OCI-M1 (cell line): ENCODE results near the gene FGFR2.

ENCODE experiments used
- DNase-seq: peaks from one replicate; lab custom pipeline; 2025; lab: John Stamatoyannopoulos, UW

FGFR2 gene

DNA sequence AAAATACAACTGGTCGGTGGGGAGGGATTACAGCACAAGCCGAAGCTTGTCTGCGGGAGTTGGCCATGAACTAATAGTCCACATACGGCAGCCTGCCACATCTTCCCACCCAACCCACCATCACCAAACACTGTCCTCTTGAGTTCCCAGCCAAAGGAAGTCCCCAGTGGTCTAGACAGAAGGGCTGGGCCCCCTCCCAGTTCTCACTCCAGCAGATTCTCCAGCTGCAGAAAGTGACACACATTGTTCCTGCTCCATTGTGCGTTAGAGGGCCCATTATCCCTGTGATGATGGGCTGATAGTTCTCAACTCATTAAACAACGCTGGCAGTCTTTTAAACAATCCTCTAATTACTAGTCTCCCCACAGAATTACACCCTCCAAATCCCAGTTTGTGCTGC is 148.0 kb downstream of the FGFR2 start:
- DNase-seq: no peak

DNA sequence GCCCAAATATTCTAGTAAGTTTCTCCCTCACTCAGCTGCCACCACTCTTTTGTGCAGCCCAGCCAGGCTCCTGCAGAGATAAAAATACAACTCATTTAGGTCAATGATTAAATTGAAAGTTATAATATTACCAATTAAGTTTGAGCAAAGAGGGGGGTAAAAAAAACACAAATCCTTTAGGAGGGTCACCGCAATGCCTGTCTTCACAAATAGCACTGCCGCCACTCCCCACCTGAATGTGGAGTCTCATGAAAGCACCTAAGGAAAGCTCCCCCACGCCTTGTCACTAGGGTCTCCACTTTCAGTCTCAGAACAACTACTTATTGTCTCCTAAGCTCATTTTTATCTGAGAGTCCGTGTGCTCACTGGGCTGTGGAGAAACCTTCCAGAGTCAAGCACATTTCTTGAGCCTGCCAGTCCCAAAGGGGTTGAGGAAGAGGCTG is 148.7 kb downstream of the FGFR2 start:
- DNase-seq: no peak

DNA sequence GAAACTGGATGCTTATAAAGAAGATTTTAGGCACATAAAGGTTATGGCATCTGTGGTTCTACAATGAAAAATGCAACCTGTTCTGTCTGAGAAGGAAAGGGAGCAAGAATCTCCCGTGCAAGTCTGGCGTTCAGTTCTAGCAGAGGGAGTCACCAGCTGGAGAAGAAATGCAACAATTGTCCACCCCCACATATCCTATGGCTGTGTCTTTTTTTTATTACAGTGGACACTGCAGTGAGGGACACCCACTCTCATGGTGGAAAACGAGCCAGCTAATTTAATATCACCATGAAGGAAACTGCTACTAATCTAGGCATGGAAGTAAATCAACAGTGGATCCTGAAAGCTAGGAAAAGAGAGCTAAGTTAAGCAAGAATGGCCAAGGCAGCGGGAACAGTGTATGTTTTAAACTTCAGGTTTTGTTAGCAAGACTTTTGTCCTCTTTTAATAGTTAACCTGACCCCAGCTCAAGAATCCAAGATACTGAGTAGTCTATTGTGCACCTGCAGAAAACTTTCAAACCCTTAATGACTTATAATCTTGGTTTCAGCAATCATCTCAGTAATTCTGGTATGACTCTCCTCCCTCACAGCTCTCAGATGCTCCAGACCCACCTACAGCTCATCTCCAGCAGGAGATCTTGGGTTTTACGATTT is 149.3 kb downstream of the FGFR2 start:
- DNase-seq: no peak

DNA sequence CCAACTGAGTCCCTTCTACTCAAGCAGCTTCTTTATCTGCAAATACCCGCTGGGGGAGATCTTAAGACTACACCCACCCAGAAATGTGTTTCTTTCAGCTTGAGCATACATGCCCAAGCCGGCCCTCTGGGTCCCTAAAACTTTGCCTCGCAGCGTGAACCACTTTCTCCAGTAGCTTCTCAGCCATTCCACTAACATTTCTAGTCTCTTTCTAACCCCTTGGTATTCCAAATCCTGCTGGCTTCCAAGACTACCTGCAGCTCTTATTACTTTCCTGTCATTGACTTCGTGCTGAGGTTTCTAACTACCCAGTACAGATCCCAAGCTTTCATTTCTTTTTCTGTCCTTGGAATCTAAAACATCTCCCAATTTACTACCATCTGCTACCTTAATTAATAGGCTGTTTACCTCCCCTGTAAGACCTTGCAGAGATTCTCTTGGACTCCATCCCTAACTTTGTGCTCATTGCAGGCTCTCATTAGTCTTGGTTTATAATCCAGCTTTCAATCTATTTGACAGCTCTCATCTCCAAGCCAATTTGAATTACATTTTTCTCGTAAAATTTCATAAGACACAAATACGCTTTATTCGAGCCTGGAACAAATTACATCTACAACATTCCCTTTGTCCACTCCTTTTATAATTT is 153.6 kb downstream of the FGFR2 start:
- no peak for DNase-seq

DNA sequence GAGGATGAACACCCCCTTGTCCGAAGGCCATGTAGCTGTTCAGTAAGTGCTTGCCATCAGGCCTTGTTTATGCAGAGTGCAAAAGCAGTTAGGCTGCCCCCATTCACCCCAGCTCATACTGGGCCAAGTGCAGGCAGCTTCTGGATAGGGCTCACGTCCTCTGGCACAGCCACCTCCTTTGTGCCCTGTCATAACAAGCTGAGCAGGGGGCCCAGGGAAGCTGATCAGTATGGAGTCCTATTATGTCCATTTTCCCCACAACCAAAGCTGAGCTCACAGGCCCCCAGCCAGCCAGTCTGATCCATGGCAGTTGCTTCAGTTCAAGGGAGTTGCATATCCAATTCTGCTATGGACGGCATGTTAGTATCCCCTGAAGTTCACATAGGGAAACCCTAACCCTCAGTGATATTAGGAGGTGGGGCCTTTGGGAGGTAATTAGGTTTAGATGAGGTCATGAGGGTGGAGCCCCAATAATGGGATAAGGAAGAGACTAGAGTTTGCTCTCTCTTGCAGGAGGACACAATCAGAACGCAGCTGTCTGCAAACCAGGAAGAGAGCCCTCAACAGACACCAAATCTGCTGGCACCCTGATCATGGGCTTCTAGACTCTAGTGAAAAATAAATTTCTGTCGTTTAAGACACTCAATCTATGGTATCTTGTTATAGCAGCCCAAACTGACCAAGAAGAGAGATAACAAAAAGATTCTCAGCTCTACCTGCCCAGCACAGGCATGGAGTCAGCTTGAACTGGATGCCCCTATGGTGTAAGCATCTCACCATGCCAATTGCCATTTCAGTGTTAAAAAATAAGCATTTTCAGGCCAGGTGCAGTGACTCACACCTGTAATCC is 155.9 kb downstream of the FGFR2 start:
- no peak for DNase-seq

DNA sequence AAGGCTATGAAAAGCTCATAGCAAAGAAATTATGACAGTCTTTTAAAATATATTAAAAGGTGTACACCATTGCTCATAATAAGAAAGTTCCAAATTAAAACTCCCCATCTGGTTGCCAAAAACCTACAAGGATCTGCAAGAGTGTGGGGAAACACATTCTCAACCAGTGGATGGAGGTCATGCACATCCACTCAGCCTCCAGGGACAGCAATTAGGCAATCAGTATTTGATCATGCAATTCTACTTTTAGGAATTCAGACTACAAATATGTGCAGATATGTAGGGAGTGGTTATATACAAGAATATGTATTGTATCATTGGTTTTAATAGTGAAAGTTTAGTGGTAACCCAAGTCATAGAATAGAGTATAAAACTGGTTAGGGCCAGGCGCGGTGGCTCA is 157.8 kb downstream of the FGFR2 start:
- DNase-seq: no peak

DNA sequence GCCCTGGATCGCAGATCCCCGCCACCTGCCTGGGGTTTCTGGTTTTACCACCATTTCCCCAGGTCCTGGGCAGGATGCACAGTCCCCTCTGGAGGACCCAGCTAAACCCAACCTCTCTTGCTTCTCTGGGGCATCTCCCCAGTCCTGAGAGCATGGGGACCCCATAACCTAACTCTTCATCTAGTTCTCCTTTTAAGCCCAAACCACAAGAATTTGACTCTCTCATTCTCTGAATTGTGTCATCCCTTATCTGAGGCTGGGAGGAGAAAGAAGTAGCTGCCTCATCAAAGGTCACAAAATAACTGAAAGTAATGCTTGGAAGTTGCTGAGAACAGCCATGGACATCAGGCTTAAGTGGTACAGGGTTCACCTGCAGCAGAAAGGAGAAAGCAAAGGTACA is 159.9 kb downstream of the FGFR2 start:
- DNase-seq: peak; percentile 57

DNA sequence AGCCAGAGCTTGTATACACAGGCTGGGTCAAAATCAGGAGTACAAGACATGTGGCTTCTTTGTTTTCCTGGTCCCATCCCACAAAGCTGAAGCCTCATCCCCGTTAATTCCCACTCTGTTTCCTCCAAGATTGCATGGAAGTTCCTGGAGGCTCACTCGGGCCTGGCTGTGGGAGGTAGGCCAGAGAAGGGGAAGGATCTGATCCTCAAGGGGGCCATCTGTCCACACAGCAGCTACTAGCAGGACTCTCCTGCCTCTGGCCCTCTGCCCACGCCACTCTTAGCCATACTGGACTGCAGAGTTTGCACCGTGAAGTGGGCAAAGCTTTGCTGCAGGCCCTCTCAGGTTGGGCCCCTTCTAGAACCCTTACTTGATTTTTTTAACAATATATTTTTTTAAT is 160.6 kb downstream of the FGFR2 start:
- DNase-seq: peak; percentile 5

DNA sequence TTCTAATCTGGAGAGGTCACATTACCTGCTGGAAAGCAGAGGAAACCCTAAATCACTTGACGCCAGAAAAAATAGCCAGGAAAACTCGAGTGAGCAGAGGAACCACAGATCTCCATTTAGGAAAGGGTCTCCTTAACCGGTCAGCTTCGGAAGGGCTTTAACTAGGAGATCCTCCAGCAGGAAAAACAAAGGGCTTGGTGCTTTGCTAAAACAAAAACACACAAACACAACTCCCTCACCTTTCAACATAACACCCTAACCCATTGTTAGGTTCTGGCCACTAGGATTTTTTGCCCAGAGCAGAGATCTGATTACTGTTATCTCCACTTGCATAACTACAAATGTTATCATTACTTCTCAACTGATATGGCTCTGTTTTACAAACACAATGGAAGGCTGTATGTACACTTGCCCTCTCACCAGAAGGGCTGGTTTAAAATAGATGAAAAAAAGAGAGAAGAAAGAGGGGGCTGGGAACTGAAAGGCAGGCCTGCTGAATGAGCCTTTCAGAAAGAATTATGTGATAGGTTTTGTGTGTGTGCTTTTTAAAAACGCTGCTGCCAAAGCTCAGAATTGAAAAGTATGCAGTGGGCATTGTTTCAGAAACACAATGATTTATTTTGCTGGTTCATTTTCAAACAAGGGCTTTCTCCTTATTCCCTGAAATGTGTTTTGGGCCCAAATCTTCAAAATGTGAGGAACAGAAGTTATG is 161.5 kb downstream of the FGFR2 start:
- DNase-seq: no peak

DNA sequence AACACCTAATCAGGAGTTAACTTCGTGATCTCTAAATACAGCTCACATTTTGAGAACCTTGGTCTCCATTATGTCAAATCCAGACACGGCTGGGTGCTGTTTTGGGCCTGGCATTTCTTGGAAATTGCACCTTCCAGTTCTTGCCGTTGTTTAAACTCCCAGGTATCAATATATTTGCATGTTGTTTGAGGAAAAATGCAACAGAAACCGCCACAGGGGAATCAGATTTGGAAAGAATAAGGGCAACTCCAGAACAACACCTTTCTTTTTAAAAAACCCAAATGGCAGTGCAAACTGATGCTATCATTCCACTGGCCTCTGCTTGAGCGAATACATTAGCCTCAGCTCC is 162.0 kb downstream of the FGFR2 start:
- DNase-seq: no peak

DNA sequence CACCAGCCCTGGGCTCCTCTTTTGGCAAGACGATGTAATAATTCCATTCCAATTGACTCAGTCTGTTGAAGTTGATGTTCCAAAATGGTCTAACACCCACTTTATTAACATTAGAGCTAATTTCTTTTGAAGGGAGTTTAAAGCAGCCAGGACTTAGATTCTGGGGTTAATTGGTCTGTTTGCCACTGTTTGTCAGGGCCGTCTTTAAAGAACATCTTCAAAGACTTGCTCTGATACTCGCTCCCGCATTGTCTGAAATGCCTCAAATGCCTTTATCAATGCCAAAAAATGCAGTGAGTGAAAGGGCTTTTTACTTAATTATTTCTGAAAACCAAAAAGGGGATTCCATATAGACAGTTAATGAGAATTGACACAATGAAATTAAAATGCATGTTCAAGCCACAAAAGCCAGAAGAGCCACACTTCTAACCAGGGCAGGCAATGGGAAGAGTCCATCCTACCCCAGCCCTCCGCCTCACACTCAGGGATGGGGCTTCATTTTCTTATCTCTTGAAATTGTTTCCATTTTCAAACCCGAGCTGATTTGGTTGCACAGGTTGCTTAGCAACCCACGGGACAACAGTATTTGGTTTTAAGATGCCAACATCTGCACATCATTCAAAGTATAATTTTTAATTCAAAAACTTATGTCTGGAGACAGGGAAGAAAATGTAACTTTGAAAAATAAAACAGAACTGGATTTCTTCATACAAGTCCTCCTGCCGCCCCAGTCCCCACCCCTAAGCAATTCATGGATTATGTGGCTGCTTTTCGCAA is 163.0 kb downstream of the FGFR2 start:
- DNase-seq: no peak

DNA sequence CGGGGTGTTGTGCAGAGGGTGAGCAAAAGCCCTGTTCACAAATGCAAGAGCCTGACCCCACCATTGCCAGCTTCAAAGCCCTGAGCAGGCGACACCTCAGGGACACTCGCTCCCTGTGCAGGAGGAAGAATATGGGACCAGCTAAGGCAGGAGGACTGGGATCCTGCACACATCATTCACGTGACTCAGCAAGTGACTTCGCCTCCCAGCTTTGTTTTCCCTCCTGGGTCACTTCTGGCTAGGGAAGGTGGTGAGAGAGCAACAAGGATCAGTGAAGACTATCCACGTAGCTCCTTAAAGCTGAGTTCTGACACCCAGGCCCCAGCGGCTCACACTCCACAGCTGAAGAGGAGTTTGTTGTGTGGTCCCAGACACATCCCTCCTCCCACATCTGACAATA is 164.3 kb downstream of the FGFR2 start:
- DNase-seq: no peak

DNA sequence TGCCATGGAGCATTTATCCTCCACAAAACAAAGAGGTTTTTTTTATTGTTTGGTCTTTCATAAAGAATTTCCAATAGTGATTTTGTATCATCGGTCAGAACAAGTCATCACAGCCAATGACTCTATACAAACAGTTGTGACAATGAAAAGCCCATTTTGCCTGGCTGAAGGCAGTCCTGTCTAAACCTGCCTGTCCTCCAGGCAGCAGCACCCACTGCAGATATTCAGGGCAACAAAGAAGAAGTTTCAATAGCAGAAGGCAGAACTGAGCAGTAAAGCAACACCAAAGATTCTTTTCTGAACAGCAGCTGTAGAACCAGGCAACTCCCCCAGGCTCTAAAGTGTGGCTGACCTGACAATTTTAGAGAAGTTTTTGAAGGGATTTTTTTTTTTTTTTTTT is 169.4 kb downstream of the FGFR2 start:
- DNase-seq: peak; percentile 8
